Thyroid gland (tissue), 4 donors: ENCODE data around the gene PDZD2. TPM values are rescaled to one million over a fixed set of nuclear protein-coding genes. Genes with fewer than 3 reads are reported as not detected.

Experiments
- DNase-seq, 2 donors: peaks; one replicate each; pipeline ENCODE4 v3.0.0-alpha.2; 2019
- H3K27ac ChIP-seq, 3 donors: fragments of 200-600 bp; sonication (generic); 1 replicate in 2 of 3; 2 replicates in 1 of 3; pipeline ENCODE4 v1.5.1; 2016 to 2019; ENCODE audit warnings: mild to moderate bottlenecking in 1 of 3, moderate library complexity in 1 of 3
- H3K27me3 ChIP-seq: fragments of 200-600 bp; sonication (generic); one replicate; pipeline ENCODE4 v1.5.1; 2019
- H3K36me3 ChIP-seq, 2 donors: fragments of 200-600 bp; sonication (generic); one replicate each; pipeline ENCODE4 v1.5.1; 2016 to 2019
- H3K4me1 ChIP-seq, 2 donors: fragments of 200-600 bp; sonication (generic); one replicate each; pipeline ENCODE4 v1.5.1; 2017 to 2019
- H3K4me3 ChIP-seq, 3 donors: fragments of 200-600 bp; sonication (generic); replicated peaks in 1 of 3; 1 replicate in 2 of 3; 2 replicates in 1 of 3; pipeline ENCODE4 v1.5.1; 2016; ENCODE audit warnings: mild to moderate bottlenecking in 1 of 3
- H3K9me3 ChIP-seq: fragments of 200-600 bp; sonication (generic); one replicate; pipeline ENCODE4 v1.5.1; 2017
- CTCF ChIP-seq, 6 experiments: fragments of 200-600 bp in 3 of 6; fragments of 450-650 bp in 3 of 6; sonication (generic) in 3 of 6; IDR thresholded peaks; one replicate each; pipeline ENCODE4 v1.5.1; 2016 to 2019; ENCODE audit warnings: antibody characterized with exemption in 6 of 6, mild to moderate bottlenecking in 2 of 6, inconsistent platforms in 1 of 6, moderate library complexity in 1 of 6
- POLR2A ChIP-seq, 2 donors: fragments of 450-650 bp; IDR thresholded peaks; one replicate each; pipeline ENCODE4 v1.6.1; 2017; ENCODE audit warnings: antibody characterized with exemption in 2 of 2, mild to moderate bottlenecking in 2 of 2, moderate library complexity in 1 of 2
- WGBS, 2 donors: methylation state at CpG; one replicate each; pipeline ENCODE4 v1.1.5; 2017; 5-methylcytosine and 5-hydroxymethylcytosine counted together
- intact Hi-C: fragments of 100-400 bp; cut with DNase I; formaldehyde crosslinking; loops from one replicate; pipeline ENCODE4 v1.15.1; 2023
- total RNA-seq, 4 donors: library from RNA; depleted of rRNA; stranded (reverse); fragments of >200 nt; gene quantifications; one replicate each; pipeline ENCODE4 v1.2.3, GENCODE V29; 2016

PDZD2 gene
- total RNA-seq, 4 donors from 2014 or later = 1.8 to 4.5 (median 3.9) TPM

GRCh38 chr5:32123058-32123805 lies 484.3 kb downstream of the PDZD2 start:
- Histone ChIP-seq H3K36me3 (peaks cover 5 to 6% of the 10 kb centered on the region in 2 donors), H3K4me1 (peaks cover 0 to 12% of the 10 kb centered on the region in 2 donors), H3K4me3 (no peak overlapping the region), H3K9me3 (no peaks in the 10 kb centered on the region), H3K27ac (no peak overlapping the region), H3K27me3 (no peaks in the 10 kb centered on the region)
- TF ChIP-seq POLR2A (IDR thresholded peaks at IDR 0.05) (no peak), CTCF (IDR thresholded peaks at IDR 0.05) (no peak)
- DNase-seq = no peak
- 90 to 92% methylated on average over 8 of the region's 8 CpGs for WGBS, 2 donors
- intact Hi-C loops = no loop called here

GRCh38 chr5:32123889-32124676 lies 485.2 kb downstream of the PDZD2 start:
- Histone ChIP-seq H3K36me3 (peaks cover 5 to 6% of the 10 kb centered on the region in 2 donors), H3K4me1 (peaks cover 0 to 12% of the 10 kb centered on the region in 2 donors)
- intact Hi-C loops = no loop called here

GRCh38 chr5:32126691-32127090 lies 487.8 kb downstream of the PDZD2 start:
- H3K4me3 ChIP-seq = no peak overlapping the region
- 25 to 52% methylated on average over 1 of the region's 1 CpG for WGBS, 2 donors
- no peaks in the 10 kb centered on the region for H3K27me3 ChIP-seq
- intact Hi-C loops = no loop called here
- H3K9me3 ChIP-seq = no peaks in the 10 kb centered on the region
- TF ChIP-seq POLR2A (IDR thresholded peaks at IDR 0.05) = no peak
- no peak for TF ChIP-seq CTCF (IDR thresholded peaks at IDR 0.05)
- peaks cover 0 to 6% of the 10 kb centered on the region in 2 donors for H3K36me3 ChIP-seq
- peaks cover 4 to 14% of the 10 kb centered on the region in 2 donors for H3K4me1 ChIP-seq
- DNase-seq = no peak
- H3K27ac ChIP-seq = no peak overlapping the region

More at GRCh38 chr5:32123889-32124676, 485.2 kb downstream of the PDZD2 start:
- H3K27ac ChIP-seq = no peak overlapping the region
- WGBS, 2 donors = 79 to 83% methylated on average over 6 of the region's 6 CpGs
- no peaks in the 10 kb centered on the region for H3K9me3 ChIP-seq
- H3K4me3 ChIP-seq = no peak overlapping the region
- TF ChIP-seq CTCF (IDR thresholded peaks at IDR 0.05) (no peak), POLR2A (IDR thresholded peaks at IDR 0.05) (no peak)
- no peaks in the 10 kb centered on the region for H3K27me3 ChIP-seq
- DNase-seq = no peak

DNA sequence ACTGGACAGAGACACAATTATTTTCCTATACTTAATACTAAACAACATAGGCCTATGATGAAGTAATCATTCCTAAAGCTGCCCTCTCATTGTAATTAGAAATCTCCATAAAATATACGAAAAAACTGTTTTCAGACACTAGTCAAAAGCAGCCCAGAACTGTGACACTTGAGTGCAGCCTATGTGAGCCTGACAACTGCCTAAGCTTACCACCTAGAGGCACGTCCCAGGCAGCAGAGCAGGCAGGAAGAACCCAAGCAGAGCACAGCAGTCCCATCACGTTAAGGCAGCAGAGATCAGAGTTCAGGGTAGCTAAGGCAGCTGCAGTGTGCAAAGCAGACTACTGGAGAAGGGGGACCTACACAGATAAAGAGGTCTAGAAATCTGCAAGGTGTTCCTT lies 488.8 kb downstream of the PDZD2 start:
- 83 to 93% methylated on average over 3 of the region's 3 CpGs for WGBS, 2 donors
- no peak overlapping the region for H3K27ac ChIP-seq
- H3K4me3 ChIP-seq = no peak overlapping the region
- intact Hi-C loops = no loop called here
- peaks cover 0 to 6% of the 10 kb centered on the region in 2 donors for H3K36me3 ChIP-seq
- TF ChIP-seq POLR2A (IDR thresholded peaks at IDR 0.05) = no peak
- TF ChIP-seq CTCF (IDR thresholded peaks at IDR 0.05) = no peak
- H3K4me1 ChIP-seq = peaks cover 12 to 15% of the 10 kb centered on the region in 2 donors
- DNase-seq = no peak
- no peaks in the 10 kb centered on the region for H3K27me3 ChIP-seq
- no peaks in the 10 kb centered on the region for H3K9me3 ChIP-seq
